PC-9 (cell line): ENCODE measurements around the gene PDE3B.

Experiments
- EZH2 ChIP-seq: fragments of 200-600 bp; sonication (generic); IDR thresholded peaks from 2 replicates; pipeline ENCODE4 v1.8.0; 2017; ENCODE audit warnings: antibody characterized with exemption, low read depth
- TF ChIP-seq, protein P1 (sequence below): fragments of 200-600 bp; sonication (generic); conservative IDR thresholded peaks from 2 replicates; pipeline ENCODE4 v1.6.1; 2017; ENCODE audit warnings: mixed run types, antibody characterized with exemption, mild to moderate bottlenecking, moderate library complexity

DNA sequence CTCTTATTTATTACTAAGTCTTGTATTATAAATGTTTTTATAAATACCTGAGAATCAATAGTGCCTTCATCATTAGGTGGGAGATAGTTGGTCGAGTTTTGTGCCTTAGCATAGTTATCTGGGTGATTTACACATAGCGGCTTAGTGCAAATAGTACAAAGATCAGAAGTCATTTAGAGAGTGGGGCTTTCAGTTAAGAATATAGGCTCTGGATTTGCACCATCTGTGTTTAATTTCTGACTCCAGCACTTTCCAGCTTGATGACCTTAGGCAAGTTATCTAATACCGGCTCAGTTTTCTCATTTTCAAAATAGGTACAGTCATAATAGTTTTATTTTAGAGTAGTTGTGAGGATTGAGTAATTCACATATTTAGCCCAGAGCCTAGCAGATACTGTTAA is 26.4 kb downstream of the PDE3B start:
- TF ChIP-seq, protein P1, sequence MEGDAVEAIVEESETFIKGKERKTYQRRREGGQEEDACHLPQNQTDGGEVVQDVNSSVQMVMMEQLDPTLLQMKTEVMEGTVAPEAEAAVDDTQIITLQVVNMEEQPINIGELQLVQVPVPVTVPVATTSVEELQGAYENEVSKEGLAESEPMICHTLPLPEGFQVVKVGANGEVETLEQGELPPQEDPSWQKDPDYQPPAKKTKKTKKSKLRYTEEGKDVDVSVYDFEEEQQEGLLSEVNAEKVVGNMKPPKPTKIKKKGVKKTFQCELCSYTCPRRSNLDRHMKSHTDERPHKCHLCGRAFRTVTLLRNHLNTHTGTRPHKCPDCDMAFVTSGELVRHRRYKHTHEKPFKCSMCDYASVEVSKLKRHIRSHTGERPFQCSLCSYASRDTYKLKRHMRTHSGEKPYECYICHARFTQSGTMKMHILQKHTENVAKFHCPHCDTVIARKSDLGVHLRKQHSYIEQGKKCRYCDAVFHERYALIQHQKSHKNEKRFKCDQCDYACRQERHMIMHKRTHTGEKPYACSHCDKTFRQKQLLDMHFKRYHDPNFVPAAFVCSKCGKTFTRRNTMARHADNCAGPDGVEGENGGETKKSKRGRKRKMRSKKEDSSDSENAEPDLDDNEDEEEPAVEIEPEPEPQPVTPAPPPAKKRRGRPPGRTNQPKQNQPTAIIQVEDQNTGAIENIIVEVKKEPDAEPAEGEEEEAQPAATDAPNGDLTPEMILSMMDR, result no peak
- no peak for TF ChIP-seq EZH2
